Hair follicle dermal papilla cell (primary cell): ENCODE measurements around the gene ATP5F1C. TPM values are rescaled to one million over a fixed set of nuclear protein-coding genes. Genes with fewer than 3 reads are reported as not detected.

Experiments
- total RNA-seq: library from RNA; depleted of rRNA; stranded (reverse); fragments of >200 nt; gene quantifications from 2 replicates; pipeline ENCODE4 v1.2.3, GENCODE V29; 2012

Gene ATP5F1C
- total RNA-seq = 145 and 172 TPM in 2 replicates

DNA sequence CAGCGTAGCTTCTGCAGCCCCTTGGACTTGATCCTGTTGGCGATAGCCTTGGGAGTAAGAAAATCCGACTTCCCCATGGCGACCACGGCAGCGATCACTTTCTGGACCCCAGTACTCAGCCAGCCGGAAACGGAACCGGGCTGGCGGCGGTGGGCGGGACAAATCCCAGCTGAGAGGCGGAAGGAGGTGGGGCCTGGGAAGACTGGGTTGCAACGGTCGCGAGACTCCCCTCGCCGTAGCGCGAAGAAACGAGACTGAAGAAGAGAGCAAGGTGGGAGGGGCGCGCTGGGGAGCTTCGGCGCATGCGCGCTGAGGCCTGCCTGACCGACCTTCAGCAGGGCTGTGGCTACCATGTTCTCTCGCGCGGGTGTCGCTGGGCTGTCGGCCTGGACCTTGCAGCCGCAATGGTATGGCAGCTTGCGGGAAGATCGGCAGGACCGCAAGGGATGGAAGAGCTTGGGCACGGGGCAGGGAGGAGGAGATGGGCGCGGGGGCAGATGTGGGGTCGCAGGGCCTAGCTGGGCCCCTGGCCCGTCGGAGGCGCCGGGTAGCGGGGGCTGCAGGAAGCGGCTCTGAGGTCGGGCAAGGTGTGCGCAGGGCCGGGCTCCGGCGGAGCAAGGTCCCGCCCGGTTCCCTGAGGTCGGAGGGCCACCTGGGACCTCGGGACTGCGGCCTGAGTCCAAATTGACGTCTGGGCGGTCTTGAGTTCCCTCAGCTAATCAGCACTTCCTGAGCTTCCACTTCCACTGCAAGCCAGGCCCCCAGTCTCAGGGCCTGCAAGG lies at the start of gene ATP5F1C, which contains the start of gene KIN:
Gene ATP5F1C, plus strand, starts transcription at position 321 of the 782 bp plus-strand sequence. Its CDS starts 31 bp downstream, at position 352.
Gene KIN, minus strand, starts transcription at position 137 of the 782 bp plus-strand sequence. Its CDS starts 60 bp downstream, at position 77.

GRCh38 chr10:7818295-7819120 lies 30.5 kb downstream of the ATP5F1C start, which contains the start of gene TAF3:
TAF3 (plus strand) TSS chr10:7818505; CDS start chr10:7818710, 205 bp downstream.

Other genes starting within 250 kb of the ATP5F1C start
- gene ITIH5, start 121.2 kb upstream of the ATP5F1C start, total RNA-seq = 0.97 and 1.1 TPM in 2 replicates
- gene ITIH2, start 84.9 kb upstream of the ATP5F1C start, total RNA-seq = not detected in 2 replicates
- 4.4 and 5.5 TPM in 2 replicates for gene KIN, start 184 bp upstream of the ATP5F1C start, total RNA-seq
- gene TAF3, start 30.3 kb downstream of the ATP5F1C start, total RNA-seq = 2.1 and 2.3 TPM in 2 replicates